Skin epidermis (tissue), 12 donors: Measurements from ENCODE around the gene CTNND2.
"Not testable (repeated sequence)": the region's sequence is repeated elsewhere in the genome, so short reads cannot be mapped to it uniquely, and the experiment has no call there.

ENCODE experiments used
- H3K27ac ChIP-seq, 21 experiments: fragments of 200-600 bp; sonication (generic) in 11 of 21; one replicate each; pipeline ENCODE4 v1.5.0; 2020; ENCODE audit warnings: mild to moderate bottlenecking in 3 of 21, inconsistent platforms in 2 of 21, moderate library complexity in 2 of 21
- H3K4me3 ChIP-seq, 7 experiments: fragments of 200-600 bp; sonication (generic) in 2 of 7; one replicate each; pipeline ENCODE4 v1.5.0; 2020; ENCODE audit warnings: inconsistent platforms in 2 of 7, mild to moderate bottlenecking in 2 of 7, moderate library complexity in 1 of 7

The CTNND2 gene

DNA sequence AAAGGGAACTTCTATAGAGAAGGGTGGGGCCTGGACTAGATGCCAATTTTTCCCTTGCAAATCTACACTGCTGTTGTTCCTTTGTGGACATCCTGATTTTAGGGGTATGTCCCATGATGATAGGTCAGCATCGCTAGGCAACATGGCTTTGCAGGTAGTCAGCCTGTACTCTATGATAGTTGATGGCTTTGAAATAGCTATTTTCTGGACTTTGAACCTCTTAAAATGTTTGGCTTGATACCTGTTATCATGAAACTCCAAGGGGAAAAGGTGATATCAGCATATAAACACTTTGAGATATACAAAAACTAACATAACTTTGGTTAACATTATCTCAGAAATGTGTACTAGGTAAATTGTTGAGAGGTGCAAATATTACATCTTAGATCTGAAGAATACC is 533.2 kb downstream of the CTNND2 start:
- Histone ChIP-seq H3K27ac (no peak overlapping the region), H3K4me3 (no peak overlapping the region)

DNA sequence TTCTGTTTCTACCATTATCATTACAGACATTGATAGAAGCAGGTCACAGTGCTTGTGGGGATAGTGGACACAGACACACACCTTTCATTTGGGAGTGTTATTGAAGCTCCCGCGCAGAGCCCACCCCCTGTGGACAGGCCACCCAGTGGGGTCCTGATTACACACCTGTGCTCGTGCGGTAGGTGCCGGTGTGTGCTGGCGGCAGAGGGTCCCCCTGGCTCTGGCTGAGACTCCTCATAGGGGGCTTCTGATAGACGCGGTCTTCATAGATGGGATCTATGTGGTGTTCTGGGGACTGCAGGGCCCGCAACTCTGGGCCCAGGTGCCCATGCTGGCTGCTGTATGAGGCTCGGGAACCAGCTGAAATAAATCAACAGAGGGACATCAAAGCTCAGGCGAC is 539.7 kb downstream of the CTNND2 start:
- no peak overlapping the region for H3K27ac ChIP-seq
- no peak overlapping the region for H3K4me3 ChIP-seq

DNA sequence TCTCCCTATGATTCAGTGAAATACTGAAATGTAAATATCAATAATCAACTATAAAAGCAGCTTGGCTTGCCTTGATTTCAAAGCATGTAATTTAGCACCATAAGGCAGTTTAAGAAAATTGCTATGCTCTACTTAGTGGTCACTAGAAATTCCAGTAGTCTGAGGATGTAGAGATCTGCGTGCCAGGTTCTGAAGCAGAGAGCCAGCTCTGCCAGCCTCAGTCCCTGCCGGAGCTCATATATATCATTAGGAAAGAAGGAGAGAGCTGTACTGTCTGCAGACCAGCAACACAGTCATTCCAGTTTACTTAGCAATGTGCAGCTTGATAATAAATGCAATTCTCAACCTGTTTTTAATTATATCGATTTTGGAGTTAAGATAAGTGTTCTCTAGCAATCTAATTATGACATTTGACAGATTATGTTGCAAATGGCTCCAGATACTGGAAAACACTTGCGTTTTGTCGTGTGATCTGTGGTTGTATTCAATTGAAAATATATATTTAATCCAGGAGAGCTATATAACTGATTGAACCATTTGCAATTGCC is 540.5 kb downstream of the CTNND2 start:
- Histone ChIP-seq H3K27ac (no peak overlapping the region), H3K4me3 (no peak overlapping the region)

GRCh38 chr5:11361768-11362167 is 542.5 kb downstream of the CTNND2 start:
- Histone ChIP-seq H3K27ac (no peak overlapping the region), H3K4me3 (no peak overlapping the region)

DNA sequence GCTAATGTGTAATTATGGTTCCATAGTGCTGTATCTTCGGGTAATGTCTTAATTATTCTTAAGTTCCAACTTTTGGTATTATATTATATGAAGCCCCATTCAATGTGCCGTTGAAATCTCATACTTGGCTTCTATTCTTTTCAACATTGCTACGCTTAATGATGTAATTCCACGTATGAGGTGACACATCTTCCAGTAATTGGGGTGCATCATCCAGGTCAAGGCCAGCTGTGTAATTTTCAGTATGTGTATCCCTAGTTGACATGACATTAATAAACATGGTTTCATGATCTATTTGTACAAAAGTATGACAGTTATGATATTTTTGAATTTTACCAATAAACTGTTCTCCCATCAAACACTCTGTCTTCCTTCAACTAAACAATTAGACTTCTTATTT is 546.3 kb downstream of the CTNND2 start:
- Histone ChIP-seq H3K27ac (no peak overlapping the region), H3K4me3 (no peak overlapping the region)

- H3K4me3 ChIP-seq: no peak overlapping the region
- no peak overlapping the region for H3K27ac ChIP-seq
Observed at GRCh38 chr5:11355491-11355890, 548.8 kb downstream of the CTNND2 start.

DNA sequence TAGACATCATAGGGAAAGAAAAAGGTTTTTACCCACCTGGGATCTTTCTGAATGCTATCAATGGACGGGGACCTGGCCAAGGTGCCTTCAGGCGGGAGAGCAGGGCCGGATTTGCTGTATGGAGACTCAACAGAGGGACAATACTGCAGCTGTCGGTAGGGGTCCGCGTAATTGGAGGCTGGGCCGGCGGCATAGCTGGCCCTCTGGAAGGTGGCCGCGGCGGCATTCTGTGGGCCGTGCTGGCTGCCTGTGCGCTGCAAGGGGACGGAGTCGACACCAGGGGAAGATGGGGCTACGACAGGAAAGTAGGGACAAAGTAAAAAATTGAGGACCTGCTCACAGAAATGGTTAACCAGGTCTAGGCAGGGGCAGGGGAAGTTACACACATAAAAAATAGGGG is 557.9 kb downstream of the CTNND2 start:
- Histone ChIP-seq H3K4me3 (no peak overlapping the region), H3K27ac (no peak overlapping the region)

DNA sequence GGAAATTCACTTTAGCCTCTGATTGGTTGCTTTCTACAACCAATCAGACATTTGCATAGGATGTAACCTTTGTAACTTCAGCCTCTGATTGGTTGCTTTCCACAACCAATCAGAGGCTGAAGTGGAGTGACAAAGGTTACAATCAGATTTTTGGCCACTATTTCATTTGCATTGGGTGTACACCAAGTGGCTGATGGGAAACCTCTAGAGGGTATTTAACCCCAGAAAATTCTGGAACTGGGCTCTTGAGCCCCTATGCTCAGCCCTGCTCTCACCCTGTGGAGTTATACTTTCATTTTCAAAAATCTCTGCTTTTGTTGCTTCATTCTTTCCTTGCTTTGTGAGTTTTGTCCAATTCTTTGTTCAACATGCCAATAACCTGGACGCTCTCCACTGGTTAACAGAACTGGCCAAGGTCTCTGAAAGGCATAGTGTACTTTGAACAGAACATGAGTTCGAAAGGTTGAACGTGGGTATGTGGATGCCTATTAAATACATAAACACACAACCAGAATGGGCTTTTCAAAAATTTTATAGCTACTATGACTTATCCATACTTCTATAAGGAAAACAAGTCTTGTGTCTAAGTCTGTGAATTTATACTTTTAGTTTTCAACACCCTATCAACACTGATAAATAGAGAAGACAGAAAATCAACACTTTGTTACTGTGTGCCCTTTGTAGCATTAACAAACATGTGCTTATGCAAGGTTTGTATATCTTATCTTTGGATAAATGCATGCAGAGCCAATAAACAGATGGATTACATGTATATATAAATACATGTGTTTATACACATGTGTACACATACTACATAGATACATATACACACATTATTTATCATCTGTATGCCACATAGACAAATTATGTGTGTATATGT is 568.1 kb downstream of the CTNND2 start:
- Histone ChIP-seq H3K27ac (no peak overlapping the region), H3K4me3 (no peak overlapping the region)

- no peak overlapping the region for H3K27ac ChIP-seq
Observed at GRCh38 chr5:11334404-11334803, 569.8 kb downstream of the CTNND2 start.

DNA sequence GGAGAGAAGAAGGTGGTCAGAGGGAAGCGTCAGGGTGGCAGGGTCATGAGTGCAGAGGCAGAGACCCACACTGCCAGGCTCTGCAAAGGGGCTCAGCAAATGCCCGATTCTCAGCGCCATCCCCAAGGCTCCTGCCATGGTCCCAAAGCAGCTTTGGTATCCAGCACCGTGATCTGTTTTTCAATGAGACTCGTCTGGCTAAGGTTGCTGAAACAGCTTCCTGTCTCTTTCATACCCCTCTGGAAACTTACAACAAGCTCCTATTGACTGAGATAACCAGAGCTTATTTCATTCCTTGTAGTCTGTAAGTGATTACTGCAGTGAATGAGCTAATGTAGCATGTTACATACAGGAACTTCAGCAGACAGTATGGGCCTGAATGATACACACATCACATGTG is 574.6 kb downstream of the CTNND2 start:
- Histone ChIP-seq H3K4me3 (no peak overlapping the region), H3K27ac (no peak overlapping the region)

More at GRCh38 chr5:11334404-11334803, 569.8 kb downstream of the CTNND2 start:
- H3K4me3 ChIP-seq: no peak overlapping the region

DNA sequence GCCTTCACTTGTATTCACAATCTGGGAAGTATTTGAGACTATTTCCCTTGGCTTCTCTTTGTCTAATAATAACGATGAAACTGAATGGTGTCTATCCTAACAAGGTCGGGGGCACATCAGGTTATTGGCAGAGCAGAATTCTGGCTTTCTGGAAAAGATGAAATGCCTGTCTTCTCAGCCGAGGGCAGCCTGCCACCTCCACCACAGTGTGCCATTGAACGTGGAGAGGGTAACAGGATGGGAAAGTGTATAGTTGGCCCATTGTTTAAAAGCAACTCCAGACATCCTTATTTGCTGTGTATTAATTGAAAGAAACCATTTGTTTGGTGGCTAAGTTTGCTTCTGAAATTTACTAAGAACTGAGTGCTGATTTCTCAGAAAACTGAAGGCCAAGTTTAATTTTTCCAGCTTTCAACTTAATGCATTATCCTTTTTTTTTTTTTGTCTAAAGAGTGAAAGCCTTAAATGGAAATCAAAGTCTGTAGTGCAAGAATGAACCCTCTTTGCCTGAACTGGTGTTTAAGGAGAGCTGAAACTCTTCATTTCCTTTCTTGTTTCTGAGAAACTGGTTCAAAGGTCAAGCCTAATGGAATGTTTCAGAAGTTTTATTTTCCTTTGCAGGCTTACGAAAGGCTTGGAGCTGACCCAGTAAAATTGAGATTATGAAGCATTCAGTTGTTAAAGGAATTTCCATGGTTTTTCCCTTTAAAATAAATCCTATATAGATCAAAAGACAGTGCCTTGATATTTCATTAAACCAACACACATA is 579.5 kb downstream of the CTNND2 start:
- Histone ChIP-seq H3K27ac (no peak overlapping the region), H3K4me3 (no peak overlapping the region)

- Histone ChIP-seq H3K4me3 (no peak overlapping the region), H3K27ac (no peak overlapping the region)
Observed at GRCh38 chr5:11323761-11324160, 580.5 kb downstream of the CTNND2 start.

DNA sequence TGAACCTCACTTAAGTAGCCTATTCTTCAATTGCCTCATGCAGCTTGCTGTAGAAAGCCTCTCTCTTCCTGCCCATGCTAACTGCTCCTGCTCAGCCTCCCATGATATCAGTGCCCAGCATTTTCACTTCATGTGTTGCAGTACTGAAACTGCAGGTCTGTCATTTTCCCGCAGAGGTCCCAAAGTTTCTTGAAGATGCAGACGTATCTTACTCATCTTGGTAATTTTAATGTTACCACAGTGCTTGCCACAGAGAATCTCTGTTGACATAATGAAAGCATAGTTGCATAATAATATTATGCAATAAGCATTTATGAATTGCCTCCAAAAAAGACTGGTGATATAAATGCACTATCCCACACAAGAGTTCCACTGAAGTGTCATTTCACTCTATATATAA is 582.1 kb downstream of the CTNND2 start:
- Histone ChIP-seq H3K27ac (no peak overlapping the region), H3K4me3 (no peak overlapping the region)

GRCh38 chr5:11319836-11320580 is 584.2 kb downstream of the CTNND2 start:
- H3K27ac ChIP-seq: no peak overlapping the region
- no peak overlapping the region for H3K4me3 ChIP-seq

DNA sequence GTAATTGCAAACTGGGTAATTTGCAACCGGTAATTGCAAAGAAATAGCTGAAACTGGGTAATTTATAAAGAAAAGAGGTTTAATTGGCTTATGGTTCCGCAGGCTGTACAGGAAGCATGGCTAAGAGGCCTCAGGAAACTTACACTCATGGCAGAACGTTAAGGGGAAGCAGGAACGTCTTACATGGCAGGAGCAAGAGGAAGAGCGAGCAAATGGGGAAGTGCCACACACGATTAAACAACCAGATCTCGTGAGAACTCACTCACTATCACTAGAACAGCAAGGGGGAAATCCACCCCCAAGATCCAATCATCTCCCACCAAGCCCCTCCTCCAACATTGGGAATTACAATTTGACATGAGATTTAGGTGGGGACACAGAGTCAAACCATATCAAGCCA is 590.6 kb downstream of the CTNND2 start:
- not testable (repeated sequence) for H3K4me3 ChIP-seq, H3K27ac ChIP-seq

DNA sequence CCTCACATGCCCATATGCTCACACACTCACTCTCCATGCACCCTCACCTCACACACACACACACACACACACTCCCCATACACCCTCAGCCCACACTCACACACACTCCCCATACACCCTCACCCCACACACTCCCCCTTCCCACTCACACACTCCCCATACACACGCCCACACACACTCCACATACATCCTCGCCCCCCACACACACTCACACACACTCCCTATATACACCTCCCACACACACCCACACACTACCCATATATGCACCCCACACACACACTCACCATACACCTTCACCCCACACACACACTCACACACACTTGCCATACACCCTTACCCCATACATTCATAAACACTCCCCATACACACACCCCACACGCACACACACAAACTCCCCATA is 592.5 kb downstream of the CTNND2 start:
- no peak overlapping the region for H3K4me3 ChIP-seq
- no peak overlapping the region for H3K27ac ChIP-seq

DNA sequence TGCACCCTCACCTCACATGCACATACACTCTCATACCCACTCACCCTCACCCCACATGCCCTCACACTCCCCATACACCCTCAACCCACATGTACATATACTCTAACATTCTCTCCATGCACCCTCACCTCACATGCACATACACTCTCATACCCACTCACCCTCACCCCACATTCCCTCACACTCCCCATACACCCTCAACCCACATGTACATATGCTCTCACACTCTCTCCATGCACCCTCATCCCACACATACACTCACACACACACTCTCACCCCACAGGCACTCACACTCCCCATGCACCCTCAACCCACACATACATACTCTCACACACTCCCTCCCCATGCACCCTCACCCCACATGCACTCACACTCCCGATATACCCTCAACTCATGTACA is 593.0 kb downstream of the CTNND2 start:
- Histone ChIP-seq H3K4me3 (no peak overlapping the region), H3K27ac (no peak overlapping the region)

- Histone ChIP-seq H3K4me3 (no peak overlapping the region), H3K27ac (no peak overlapping the region)
Observed at GRCh38 chr5:11310158-11310557, 594.1 kb downstream of the CTNND2 start.

GRCh38 chr5:11306365-11306764 is 597.9 kb downstream of the CTNND2 start:
- H3K27ac ChIP-seq: no peak overlapping the region

GRCh38 chr5:11305245-11305644 is 599.0 kb downstream of the CTNND2 start:
- no peak overlapping the region for H3K4me3 ChIP-seq
- H3K27ac ChIP-seq: no peak overlapping the region

More at GRCh38 chr5:11306365-11306764, 597.9 kb downstream of the CTNND2 start:
- no peak overlapping the region for H3K4me3 ChIP-seq
